Hepatocyte (in vitro differentiated cells): Measurements from ENCODE around the gene OR5T2.

ENCODE experiments used
- CTCF ChIP-seq: fragments of 200-600 bp; sonication (generic); IDR thresholded peaks from 2 replicates; pipeline ENCODE4 v1.5.1; 2016; ENCODE audit warnings: antibody characterized with exemption, mild to moderate bottlenecking; ENCODE audit not compliant: poor library complexity
- EZH2 ChIP-seq: fragments of 200-600 bp; sonication (generic); IDR thresholded peaks from 2 replicates; pipeline ENCODE4 v1.6.1; 2016; ENCODE audit warnings: antibody characterized with exemption, mild to moderate bottlenecking, borderline replicate concordance
- EZH2phosphoT487 ChIP-seq: fragments of 200-600 bp; sonication (generic); IDR thresholded peaks from one replicate; pipeline ENCODE4 v1.6.1; 2018; ENCODE audit warnings: antibody characterized with exemption, mild to moderate bottlenecking, low read depth, moderate library complexity; ENCODE audit not compliant: unreplicated experiment, severe bottlenecking

DNA sequence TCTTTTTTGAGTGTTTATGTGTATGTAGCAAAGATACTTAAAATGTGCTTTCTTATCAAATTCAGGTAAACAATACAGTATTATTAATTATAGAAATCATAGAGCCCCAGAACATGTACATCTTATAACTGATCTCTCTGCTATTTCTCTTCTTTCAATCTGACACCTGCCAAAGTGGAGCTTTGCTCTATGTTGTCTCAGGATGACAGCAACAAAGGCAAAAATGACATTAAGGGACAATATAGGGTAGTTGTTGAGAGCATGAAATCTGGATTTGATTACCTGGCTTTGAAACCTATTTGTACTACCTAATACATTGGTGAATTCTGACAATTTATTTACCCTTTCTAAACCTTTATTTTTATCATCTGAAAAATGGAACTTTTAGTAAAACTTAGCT, 50.6 kb downstream of the OR5T2 start:
- TF ChIP-seq CTCF = no peak
- no peak for TF ChIP-seq EZH2
- TF ChIP-seq EZH2phosphoT487 = no peak
